ENCODE results near the gene MRPS14. TPM values are rescaled to one million over a fixed set of nuclear protein-coding genes. Genes with fewer than 3 reads are reported as not detected.
A peak's percentile ranks its signal among the peaks of the same experiment; 100 is the strongest.

The MRPS14 gene
- total and polyA plus RNA-seq, 9 of the 15 experiments (the other 6 are each of a cell fraction or from before 2014, with no cell fraction given), result 38.1 to 231 (median 54.9) TPM

- no peak for TF ChIP-seq NFIX (CRISPR knock-in tag; IDR thresholded peaks at IDR 0.05; ENCODE audit: low read depth)
- no peak for TF ChIP-seq SAFB2 (IDR thresholded peaks at IDR 0.05; ENCODE audit: borderline replicate concordance, low read depth, low read length, severe bottlenecking)
- no peak for TF ChIP-seq ZNF780A (CRISPR knock-in tag; IDR thresholded peaks at IDR 0.05)
- TF ChIP-seq, protein P1, sequence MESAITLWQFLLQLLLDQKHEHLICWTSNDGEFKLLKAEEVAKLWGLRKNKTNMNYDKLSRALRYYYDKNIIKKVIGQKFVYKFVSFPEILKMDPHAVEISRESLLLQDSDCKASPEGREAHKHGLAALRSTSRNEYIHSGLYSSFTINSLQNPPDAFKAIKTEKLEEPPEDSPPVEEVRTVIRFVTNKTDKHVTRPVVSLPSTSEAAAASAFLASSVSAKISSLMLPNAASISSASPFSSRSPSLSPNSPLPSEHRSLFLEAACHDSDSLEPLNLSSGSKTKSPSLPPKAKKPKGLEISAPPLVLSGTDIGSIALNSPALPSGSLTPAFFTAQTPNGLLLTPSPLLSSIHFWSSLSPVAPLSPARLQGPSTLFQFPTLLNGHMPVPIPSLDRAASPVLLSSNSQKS (CRISPR knock-in tag; IDR thresholded peaks at IDR 0.05), result no peak
- TF ChIP-seq PRPF4 (IDR thresholded peaks at IDR 0.05; ENCODE audit: insufficient read depth, low read depth, low read length, poor library complexity, severe bottlenecking), result no peak
- TF ChIP-seq, protein P2, sequence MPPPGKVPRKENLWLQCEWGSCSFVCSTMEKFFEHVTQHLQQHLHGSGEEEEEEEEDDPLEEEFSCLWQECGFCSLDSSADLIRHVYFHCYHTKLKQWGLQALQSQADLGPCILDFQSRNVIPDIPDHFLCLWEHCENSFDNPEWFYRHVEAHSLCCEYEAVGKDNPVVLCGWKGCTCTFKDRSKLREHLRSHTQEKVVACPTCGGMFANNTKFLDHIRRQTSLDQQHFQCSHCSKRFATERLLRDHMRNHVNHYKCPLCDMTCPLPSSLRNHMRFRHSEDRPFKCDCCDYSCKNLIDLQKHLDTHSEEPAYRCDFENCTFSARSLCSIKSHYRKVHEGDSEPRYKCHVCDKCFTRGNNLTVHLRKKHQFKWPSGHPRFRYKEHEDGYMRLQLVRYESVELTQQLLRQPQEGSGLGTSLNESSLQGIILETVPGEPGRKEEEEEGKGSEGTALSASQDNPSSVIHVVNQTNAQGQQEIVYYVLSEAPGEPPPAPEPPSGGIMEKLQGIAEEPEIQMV (tag; conservative IDR thresholded peaks at IDR 0.05; ENCODE audit: low read depth), result no peak
- TF ChIP-seq ZEB2 (IDR thresholded peaks at IDR 0.05), result peak; percentile 75
- 0 out of 2 replicates have a peak, but pooled peaks have one; percentile 27 for TF ChIP-seq HOXB6 (CRISPR knock-in tag; IDR thresholded peaks at IDR 0.05; ENCODE audit: borderline replicate concordance)
- TF ChIP-seq ZNF764 (CRISPR knock-in tag; IDR thresholded peaks at IDR 0.05; ENCODE audit: low read depth), result no peak
- TF ChIP-seq COPS2 (conservative IDR thresholded peaks at IDR 0.05), result no peak
- TF ChIP-seq TFE3 (CRISPR knock-in tag; IDR thresholded peaks at IDR 0.05), result no peak
- no peak for TF ChIP-seq HNRNPUL1 (IDR thresholded peaks at IDR 0.05; ENCODE audit: low read length)
- TF ChIP-seq MAZ (CRISPR knock-in tag; conservative IDR thresholded peaks at IDR 0.05 in 1 of 2, IDR thresholded peaks at IDR 0.05 in 1 of 2), result peak in 1 of 2 experiments; percentile 34; a peak in 1 of 4 replicates
- no peak for TF ChIP-seq PURB (CRISPR knock-in tag; IDR thresholded peaks at IDR 0.05; ENCODE audit: low read depth)
- no peak for TF ChIP-seq ZBED1 (IDR thresholded peaks at IDR 0.05)
- TF ChIP-seq, protein P3, sequence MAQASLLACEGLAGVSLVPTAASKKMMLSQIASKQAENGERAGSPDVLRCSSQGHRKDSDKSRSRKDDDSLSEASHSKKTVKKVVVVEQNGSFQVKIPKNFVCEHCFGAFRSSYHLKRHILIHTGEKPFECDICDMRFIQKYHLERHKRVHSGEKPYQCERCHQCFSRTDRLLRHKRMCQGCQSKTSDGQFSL (CRISPR knock-in tag; IDR thresholded peaks at IDR 0.05), result no peak
- TF ChIP-seq, protein P3 (tag; IDR thresholded peaks at IDR 0.05), result peak in 1 of 2 experiments; percentile 49; a peak in 1 of 4 replicates
- TF ChIP-seq, protein P4, sequence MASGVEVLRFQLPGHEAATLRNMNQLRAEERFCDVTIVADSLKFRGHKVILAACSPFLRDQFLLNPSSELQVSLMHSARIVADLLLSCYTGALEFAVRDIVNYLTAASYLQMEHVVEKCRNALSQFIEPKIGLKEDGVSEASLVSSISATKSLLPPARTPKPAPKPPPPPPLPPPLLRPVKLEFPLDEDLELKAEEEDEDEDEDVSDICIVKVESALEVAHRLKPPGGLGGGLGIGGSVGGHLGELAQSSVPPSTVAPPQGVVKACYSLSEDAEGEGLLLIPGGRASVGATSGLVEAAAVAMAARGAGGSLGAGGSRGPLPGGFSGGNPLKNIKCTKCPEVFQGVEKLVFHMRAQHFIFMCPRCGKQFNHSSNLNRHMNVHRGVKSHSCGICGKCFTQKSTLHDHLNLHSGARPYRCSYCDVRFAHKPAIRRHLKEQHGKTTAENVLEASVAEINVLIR (CRISPR knock-in tag; IDR thresholded peaks at IDR 0.05), result no peak
- no peak for TF ChIP-seq ZBTB5 (IDR thresholded peaks at IDR 0.05)
- no peak for TF ChIP-seq NCOA1 (IDR thresholded peaks at IDR 0.05; ENCODE audit: low read depth)
Measured at GRCh38 chr1:174998569-174999215, 24.5 kb downstream of the MRPS14 start (continued).

Measured in K562 (cell line).